CD14-positive monocyte (primary cell): Measurements from ENCODE around the gene CARMIL3. TPM values are rescaled to one million over a fixed set of nuclear protein-coding genes. Genes with fewer than 3 reads are reported as not detected.

Source experiments
- DNase-seq, 3 donors: peaks; one replicate each; pipeline ENCODE4 v3.0.0-alpha.2; 2011 to 2022
- H2AFZ ChIP-seq: 2 replicates; pipeline ENCODE4 v1.6.0; 2012; ENCODE audit warnings: mild to moderate bottlenecking, low read depth, low read length, inconsistent platforms; ENCODE audit not compliant: insufficient read depth, poor library complexity, severe bottlenecking
- H3K27ac ChIP-seq, 2 donors: 1 replicate in 1 of 2; 2 replicates in 1 of 2; pipeline ENCODE4 v1.5.1; 2012 to 2013; ENCODE audit warnings: low read length in 2 of 2, control low read depth in 1 of 2, inconsistent platforms in 1 of 2, low read depth in 1 of 2, mild to moderate bottlenecking in 1 of 2
- H3K27me3 ChIP-seq, 2 donors: one replicate each; pipeline versions ENCODE4 v1.6.0 to v1.6.1; 2011 to 2013; ENCODE audit warnings: low read length in 2 of 2; ENCODE audit not compliant: control insufficient read depth in 2 of 2, insufficient read depth in 2 of 2
- H3K36me3 ChIP-seq, 2 donors: replicated peaks in 1 of 2; 1 replicate in 1 of 2; 2 replicates in 1 of 2; pipeline versions ENCODE4 v1.5.1 to v1.6.1; 2012 to 2013; ENCODE audit warnings: low read length in 2 of 2, control low read depth in 1 of 2, inconsistent platforms in 1 of 2, mild to moderate bottlenecking in 1 of 2; ENCODE audit not compliant: insufficient read depth in 2 of 2, control insufficient read depth in 1 of 2
- H3K4me1 ChIP-seq, 2 donors: 1 replicate in 1 of 2; 2 replicates in 1 of 2; pipeline versions ENCODE4 v1.5.1 to v1.6.1; 2012 to 2013; ENCODE audit warnings: low read length in 2 of 2, control low read depth in 1 of 2, inconsistent platforms in 1 of 2, mild to moderate bottlenecking in 1 of 2, moderate library complexity in 1 of 2; ENCODE audit not compliant: insufficient read depth in 2 of 2, control insufficient read depth in 1 of 2
- H3K4me2 ChIP-seq: replicated peaks from 2 replicates; pipeline ENCODE3; 2012; ENCODE audit warnings: low read length, moderate library complexity, mild to moderate bottlenecking; ENCODE audit not compliant: poor library complexity, severe bottlenecking; ENCODE audit errors: extremely low read depth
- H3K4me3 ChIP-seq, 3 experiments: fragments of 200-600 bp in 1 of 3; sonication (generic) in 1 of 3; replicated peaks in 1 of 3; 1 replicate in 2 of 3; 2 replicates in 1 of 3; pipeline ENCODE4 v1.5.1; 2011 to 2013; ENCODE audit warnings: low read length in 3 of 3, mild to moderate bottlenecking in 3 of 3, control low read depth in 2 of 3, low read depth in 2 of 3, inconsistent platforms in 1 of 3, moderate library complexity in 1 of 3
- H3K79me2 ChIP-seq: 2 replicates; pipeline ENCODE4 v1.6.0; 2012; ENCODE audit warnings: mild to moderate bottlenecking, control low read depth, inconsistent platforms, low read length, moderate library complexity; ENCODE audit not compliant: insufficient read depth
- H3K9ac ChIP-seq: 2 replicates; pipeline ENCODE4 v1.6.0; 2017; ENCODE audit warnings: low read length, mild to moderate bottlenecking; ENCODE audit not compliant: insufficient read depth, poor library complexity, severe bottlenecking
- H3K9me3 ChIP-seq, 2 donors: replicated peaks in 1 of 2; 1 replicate in 1 of 2; 2 replicates in 1 of 2; pipeline versions ENCODE4 v1.5.1 to v1.6.1; 2012 to 2013; ENCODE audit warnings: low read length in 2 of 2, control low read depth in 1 of 2; ENCODE audit not compliant: control insufficient read depth in 1 of 2, insufficient read depth in 1 of 2
- H4K20me1 ChIP-seq: 2 replicates; pipeline ENCODE4 v1.6.0; 2012; ENCODE audit warnings: mild to moderate bottlenecking, low read length, control low read depth, moderate library complexity; ENCODE audit not compliant: insufficient read depth
- H3K27ac Mint-ChIP-seq, 7 donors: one replicate each; pipeline ENCODE4 v1.8.0; 2020; ENCODE audit warnings: mild to moderate bottlenecking in 7 of 7, mixed read lengths in 7 of 7, moderate library complexity in 6 of 7, inconsistent platforms in 2 of 7
- H3K27me3 Mint-ChIP-seq, 3 donors: one replicate each; pipeline ENCODE4 v1.8.0; 2021 to 2022; ENCODE audit warnings: low read depth in 3 of 3, mild to moderate bottlenecking in 3 of 3, mixed read lengths in 3 of 3, moderate library complexity in 3 of 3, inconsistent platforms in 1 of 3
- H3K36me3 Mint-ChIP-seq, 2 donors: one replicate each; pipeline ENCODE4 v1.8.0; 2020; ENCODE audit warnings: mixed read lengths in 2 of 2, inconsistent platforms in 1 of 2, mild to moderate bottlenecking in 1 of 2
- H3K4me1 Mint-ChIP-seq: one replicate; pipeline ENCODE4 v1.8.0; 2020; ENCODE audit warnings: mild to moderate bottlenecking, mixed read lengths
- H3K4me3 Mint-ChIP-seq, 2 donors: one replicate each; pipeline ENCODE4 v1.8.0; 2020; ENCODE audit warnings: mild to moderate bottlenecking in 2 of 2, mixed read lengths in 2 of 2, moderate library complexity in 1 of 2
- H3K9me3 Mint-ChIP-seq, 7 donors: one replicate each; pipeline ENCODE4 v1.8.0; 2020 to 2022; ENCODE audit warnings: mixed read lengths in 7 of 7, mild to moderate bottlenecking in 6 of 7, moderate library complexity in 6 of 7, inconsistent platforms in 2 of 7
- CTCF ChIP-seq: fragments of 200-600 bp; IDR thresholded peaks from one replicate; pipeline ENCODE4 v1.8.0; 2022; ENCODE audit warnings: antibody characterized with exemption, mild to moderate bottlenecking
- WGBS: methylation state at CpG from one replicate; pipeline ENCODE4 v1.1.5; 2013; ENCODE audit warnings: missing lambda C conversion rate; ENCODE audit not compliant: insufficient coverage; 5-methylcytosine and 5-hydroxymethylcytosine counted together
- intact Hi-C, 2 donors: fragments of 100-400 bp; cut with micrococcal nuclease; formaldehyde crosslinking; loops; one replicate each; pipeline versions ENCODE4 v1.15.0 to v1.15.1; 2023
- polyA plus RNA-seq, 3 donors: library from polyadenylated mRNA; depleted of rRNA in 1 of 3; unstranded in 2 of 3; stranded (reverse) in 1 of 3; fragments of 300-500 nt in 2 of 3; fragments of >200 nt in 1 of 3; fragmentation: Illumina TruSeq in 2 of 3; gene quantifications; 1 replicate in 2 of 3; 2 replicates in 1 of 3; pipeline ENCODE4 v1.2.3, GENCODE V29; 2012 to 2021

The CARMIL3 gene
- polyA plus RNA-seq, 3 donors, result 1.0 TPM; not detected in 2

DNA sequence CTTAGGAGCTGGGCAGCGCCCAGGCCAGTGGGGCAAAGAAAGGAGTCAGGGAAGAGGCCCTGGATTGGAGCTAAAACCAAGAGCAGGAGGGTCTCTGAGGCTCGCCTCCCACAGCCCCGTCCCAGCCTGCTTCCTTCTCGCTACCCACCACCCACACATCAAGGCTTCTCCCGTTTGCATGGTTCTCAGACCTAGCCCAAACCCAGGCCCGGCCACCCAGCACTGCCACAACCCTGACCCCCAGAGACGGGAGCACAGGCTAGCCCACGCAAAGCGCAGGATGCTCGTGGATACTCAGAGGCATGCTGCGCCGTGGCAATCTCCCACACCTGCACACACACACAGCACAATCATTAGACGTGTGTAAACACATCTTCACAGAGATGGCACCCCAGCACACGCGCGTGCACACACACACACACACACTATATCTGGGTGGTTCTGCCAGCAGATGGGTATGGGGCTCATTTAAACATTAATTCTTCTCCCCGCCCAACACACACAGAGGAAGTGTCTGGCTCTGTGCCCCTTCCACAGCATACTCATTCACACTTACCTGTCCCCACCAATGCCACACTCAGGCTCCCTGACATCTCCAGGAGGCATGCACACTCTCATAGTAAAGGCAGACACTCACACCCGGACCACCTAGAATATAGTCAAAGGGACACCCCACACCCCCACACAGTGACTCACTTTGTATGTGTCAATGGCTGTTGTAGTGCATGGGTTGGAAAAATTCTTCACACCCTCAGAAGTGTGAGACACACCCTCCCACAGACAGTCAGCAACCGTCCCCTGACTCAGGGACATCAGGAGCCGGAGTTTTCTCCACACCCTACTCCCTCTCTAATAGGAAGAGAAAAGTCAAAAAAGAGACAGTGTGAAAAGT lies 1.1 kb downstream of the CARMIL3 start:
- no peak for TF ChIP-seq CTCF
- Mint-ChIP-seq H3K4me1 (peaks cover 43% of the 10 kb centered on the region), H3K36me3 (peaks cover 0 to 2% of the 10 kb centered on the region in 2 donors), H3K27me3 (peaks cover 13 to 38% (median 23%) of the 10 kb centered on the region in 3 donors), H3K4me3 (peak overlapping the region; percentile 77 to 81), H3K27ac (peak overlapping the region in 1 of 7 donors; percentile 41), H3K9me3 (peaks cover 0 to 3% (median 0%) of the 10 kb centered on the region in 7 donors)
- intact Hi-C loops, result no loop called here
- H3K9ac ChIP-seq, result peak overlapping the region; percentile 59
- no peak overlapping the region for H3K27ac ChIP-seq
- H4K20me1 ChIP-seq, result no peaks in the 10 kb centered on the region
- 71% methylated on average over 16 of the region's 20 CpGs for WGBS
- peaks cover 0 to 19% of the 10 kb centered on the region in 2 donors for H3K27me3 ChIP-seq
- H3K4me2 ChIP-seq, result peak overlapping the region; percentile 100
- peak overlapping the region; percentile 95 for H2AFZ ChIP-seq
- no peaks in the 10 kb centered on the region for H3K79me2 ChIP-seq
- no peaks in the 10 kb centered on the region for H3K36me3 ChIP-seq
- no peaks in the 10 kb centered on the region for H3K9me3 ChIP-seq
- peak in 1 of 3 donors; percentile 37 for DNase-seq
- peak overlapping the region in 1 of 3 experiments; percentile 86 for H3K4me3 ChIP-seq
- H3K4me1 ChIP-seq, result peaks cover 36 to 43% of the 10 kb centered on the region in 2 donors

- Histone ChIP-seq H3K4me1 (peaks cover 28 to 35% of the 10 kb centered on the region in 2 donors), H3K27ac (no peak overlapping the region), H3K9me3 (no peaks in the 10 kb centered on the region), H4K20me1 (no peaks in the 10 kb centered on the region), H3K27me3 (peaks cover 0 to 19% of the 10 kb centered on the region in 2 donors), H3K4me3 (no peak overlapping the region), H3K4me2 (no peak overlapping the region), H3K36me3 (no peaks in the 10 kb centered on the region), H3K9ac (no peak overlapping the region), H2AFZ (no peak overlapping the region), H3K79me2 (no peaks in the 10 kb centered on the region)
- Mint-ChIP-seq H3K36me3 (peaks cover 0 to 2% of the 10 kb centered on the region in 2 donors), H3K4me3 (peak overlapping the region; percentile 41 to 81), H3K27me3 (peaks cover 15 to 38% (median 27%) of the 10 kb centered on the region in 3 donors), H3K27ac (no peak overlapping the region), H3K4me1 (peaks cover 37% of the 10 kb centered on the region), H3K9me3 (peaks cover 0 to 3% (median 0%) of the 10 kb centered on the region in 7 donors)
- TF ChIP-seq CTCF, result no peak
- WGBS, result 93% methylated on average over 8 of the region's 10 CpGs
- intact Hi-C loops, result no loop called here
- DNase-seq, result no peak
Measured at GRCh38 chr14:24053548-24054323, 1.9 kb downstream of the CARMIL3 start.
